ENCODE results near the gene SST.

DNA sequence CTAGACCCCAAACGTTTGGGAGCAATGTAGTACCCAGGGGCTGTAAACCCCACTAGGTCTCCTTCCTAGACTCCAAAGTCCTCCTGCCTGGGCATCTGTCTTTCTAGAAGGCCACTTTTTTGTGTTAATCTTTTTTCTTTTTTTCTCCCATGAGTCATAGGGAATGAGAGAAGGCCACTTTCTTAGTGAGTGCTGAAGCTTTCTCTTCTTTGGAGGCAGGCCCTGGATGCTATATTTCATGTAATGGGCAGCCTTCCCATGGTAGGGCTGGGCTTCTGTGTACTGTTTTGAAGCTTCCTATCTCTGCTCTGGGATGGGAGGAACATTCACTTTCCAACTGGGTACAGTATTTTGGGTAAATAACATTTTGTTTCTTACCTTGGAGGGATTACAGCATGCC is 47.4 kb upstream of the SST start:
- TF ChIP-seq, protein P1, sequence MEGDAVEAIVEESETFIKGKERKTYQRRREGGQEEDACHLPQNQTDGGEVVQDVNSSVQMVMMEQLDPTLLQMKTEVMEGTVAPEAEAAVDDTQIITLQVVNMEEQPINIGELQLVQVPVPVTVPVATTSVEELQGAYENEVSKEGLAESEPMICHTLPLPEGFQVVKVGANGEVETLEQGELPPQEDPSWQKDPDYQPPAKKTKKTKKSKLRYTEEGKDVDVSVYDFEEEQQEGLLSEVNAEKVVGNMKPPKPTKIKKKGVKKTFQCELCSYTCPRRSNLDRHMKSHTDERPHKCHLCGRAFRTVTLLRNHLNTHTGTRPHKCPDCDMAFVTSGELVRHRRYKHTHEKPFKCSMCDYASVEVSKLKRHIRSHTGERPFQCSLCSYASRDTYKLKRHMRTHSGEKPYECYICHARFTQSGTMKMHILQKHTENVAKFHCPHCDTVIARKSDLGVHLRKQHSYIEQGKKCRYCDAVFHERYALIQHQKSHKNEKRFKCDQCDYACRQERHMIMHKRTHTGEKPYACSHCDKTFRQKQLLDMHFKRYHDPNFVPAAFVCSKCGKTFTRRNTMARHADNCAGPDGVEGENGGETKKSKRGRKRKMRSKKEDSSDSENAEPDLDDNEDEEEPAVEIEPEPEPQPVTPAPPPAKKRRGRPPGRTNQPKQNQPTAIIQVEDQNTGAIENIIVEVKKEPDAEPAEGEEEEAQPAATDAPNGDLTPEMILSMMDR (IDR thresholded peaks at IDR 0.05; ENCODE audit: control extremely low read depth in 1 of 3, insufficient read depth in 1 of 3, low read depth in 1 of 3, low read length in 3 of 3): no peak
- TF ChIP-seq KDM1A (IDR thresholded peaks at IDR 0.05; ENCODE audit: borderline replicate concordance, low read length): no peak
- no peak for TF ChIP-seq CBX8 (IDR thresholded peaks at IDR 0.05; ENCODE audit: borderline replicate concordance, low read depth, low read length)
- TF ChIP-seq EZH2 (IDR thresholded peaks at IDR 0.05; ENCODE audit: low read depth, low read length, severe bottlenecking): no peak
- TF ChIP-seq RAD21 (IDR thresholded peaks at IDR 0.05 in 1 of 2, conservative IDR thresholded peaks at IDR 0.05 in 1 of 2; ENCODE audit: low read depth in 2 of 2, low read length in 2 of 2): no peak
